WTC11 (cell line): ENCODE results near the gene PARD6A. TPM values are rescaled to one million over a fixed set of nuclear protein-coding genes. Genes with fewer than 3 reads are reported as not detected.

Experiments
- ATAC-seq: fragments of 200-7000 bp; cut with Tn5 transposase; 2 replicates; pipeline ENCODE4 v1.10.0; 2021; ENCODE audit warnings: mild to moderate bottlenecking, moderate library complexity
- CTCF ChIA-PET: fragments of 300-600 bp; sonication (Branson Sonifier 250); formaldehyde crosslinking; loops from one replicate; lab custom pipeline; 2021; ENCODE audit warnings: antibody characterized with exemption; lab: Charles Lee
- POLR2A ChIA-PET: fragments of 350-600 bp; sonication (Branson Sonifier 250); formaldehyde crosslinking; loops from one replicate; lab custom pipeline; 2021; ENCODE audit warnings: antibody characterized with exemption; lab: Charles Lee
- DNase-seq: peaks from one replicate; pipeline ENCODE4 v3.0.0; 2021; ENCODE audit warnings: low spot score
- H3K27ac Mint-ChIP-seq: 2 replicates; pipeline ENCODE4 v1.8.0; 2021; ENCODE audit warnings: mixed read lengths
- H3K27me3 Mint-ChIP-seq: 2 replicates; pipeline ENCODE4 v1.8.0; 2021; ENCODE audit warnings: low read depth, mild to moderate bottlenecking, moderate library complexity, mixed read lengths
- H3K36me3 Mint-ChIP-seq: 2 replicates; pipeline ENCODE4 v1.8.0; 2021; ENCODE audit warnings: mixed read lengths
- H3K4me1 Mint-ChIP-seq: 2 replicates; pipeline ENCODE4 v1.8.0; 2022; ENCODE audit warnings: mixed read lengths
- H3K4me3 Mint-ChIP-seq: 2 replicates; pipeline ENCODE4 v1.8.0; 2021; ENCODE audit warnings: mild to moderate bottlenecking, moderate library complexity, mixed read lengths
- H3K9me3 Mint-ChIP-seq: 2 replicates; pipeline ENCODE4 v1.8.0; 2021; ENCODE audit warnings: mixed read lengths
- CREB1 ChIP-seq: sonication (generic); formaldehyde crosslinking; IDR thresholded peaks from 2 replicates; pipeline ENCODE4 v1.8.0; 2023; ENCODE audit warnings: mild to moderate bottlenecking, missing genetic modification reagents
- EMX1 ChIP-seq: fragments of 250-450 bp; sonication (Bioruptor Pico); IDR thresholded peaks from 2 replicates; pipeline ENCODE4 v1.8.0; 2021; ENCODE audit warnings: mild to moderate bottlenecking
- ESRRA ChIP-seq: sonication (generic); formaldehyde crosslinking; IDR thresholded peaks from 2 replicates; pipeline ENCODE4 v1.8.1; 2022; ENCODE audit warnings: mild to moderate bottlenecking, missing genetic modification reagents, borderline replicate concordance
- FOXJ3 ChIP-seq: sonication (generic); formaldehyde crosslinking; IDR thresholded peaks from 2 replicates; pipeline ENCODE4 v1.9.0; 2021; ENCODE audit warnings: missing genetic modification reagents, mild to moderate bottlenecking, borderline replicate concordance
- GRHL2 ChIP-seq: fragments of 250-450 bp; sonication (Bioruptor Pico); IDR thresholded peaks from 2 replicates; pipeline ENCODE4 v1.8.0; 2022; ENCODE audit warnings: mild to moderate bottlenecking, moderate library complexity; ENCODE audit not compliant: insufficient replicate concordance, severe bottlenecking
- GTF2I ChIP-seq: fragments of 250-450 bp; sonication (Bioruptor Pico); conservative IDR thresholded peaks from 2 replicates; pipeline ENCODE4 v1.4.0; 2021; ENCODE audit warnings: mild to moderate bottlenecking
- IRF2 ChIP-seq: sonication (generic); formaldehyde crosslinking; IDR thresholded peaks from 2 replicates; pipeline ENCODE4 v1.8.0; 2022; ENCODE audit warnings: low read depth, missing genetic modification reagents, borderline replicate concordance
- JUN ChIP-seq: sonication (generic); formaldehyde crosslinking; IDR thresholded peaks from 2 replicates; pipeline ENCODE4 v1.8.0; 2023; ENCODE audit warnings: mild to moderate bottlenecking, missing genetic modification reagents
- KAT7 ChIP-seq: sonication (generic); formaldehyde crosslinking; IDR thresholded peaks from 2 replicates; pipeline ENCODE4 v1.8.1; 2023; ENCODE audit warnings: missing genetic modification reagents, mild to moderate bottlenecking, borderline replicate concordance
- NFE2L1 ChIP-seq: sonication (generic); formaldehyde crosslinking; IDR thresholded peaks from 2 replicates; pipeline ENCODE4 v1.8.1; 2023; ENCODE audit warnings: missing genetic modification reagents
- NFYB ChIP-seq: sonication (generic); formaldehyde crosslinking; conservative IDR thresholded peaks from 2 replicates; pipeline ENCODE4 v1.8.0; 2022; ENCODE audit warnings: low read depth, missing genetic modification reagents
- NR2C2 ChIP-seq: sonication (generic); formaldehyde crosslinking; IDR thresholded peaks from 2 replicates; pipeline ENCODE4 v1.8.0; 2022; ENCODE audit warnings: mild to moderate bottlenecking, missing genetic modification reagents
- OVOL2 ChIP-seq: fragments of 250-450 bp; sonication (Bioruptor Pico); IDR thresholded peaks from 2 replicates; pipeline ENCODE4 v1.9.0; 2021; ENCODE audit warnings: mild to moderate bottlenecking, borderline replicate concordance
- RORB ChIP-seq: fragments of 250-450 bp; sonication (Bioruptor Pico); IDR thresholded peaks from 2 replicates; pipeline ENCODE4 v1.9.0; 2021; ENCODE audit warnings: mild to moderate bottlenecking
- SP1 ChIP-seq: sonication (generic); formaldehyde crosslinking; conservative IDR thresholded peaks from 2 replicates; pipeline ENCODE4 v1.8.1; 2022; ENCODE audit warnings: missing genetic modification reagents
- TP53 ChIP-seq: sonication (generic); formaldehyde crosslinking; IDR thresholded peaks from 2 replicates; pipeline ENCODE4 v1.8.1; 2023; ENCODE audit warnings: mild to moderate bottlenecking, missing genetic modification reagents
- ZNF317 ChIP-seq: sonication (generic); formaldehyde crosslinking; IDR thresholded peaks from 2 replicates; pipeline ENCODE4 v1.8.1; 2023; ENCODE audit warnings: low read depth, mild to moderate bottlenecking, moderate library complexity, missing genetic modification reagents, borderline replicate concordance
- total RNA-seq: library from RNA; stranded (reverse); gene quantifications from 3 replicates; pipeline ENCODE4 v1.2.3, GENCODE V29; 2021
- TF ChIP-seq, protein P1 (sequence below): fragments of 250-450 bp; sonication (Bioruptor Pico); conservative IDR thresholded peaks from 2 replicates; pipeline ENCODE4 v1.9.0; 2021; ENCODE audit warnings: mild to moderate bottlenecking
- TF ChIP-seq, protein P2 (sequence below): sonication (generic); formaldehyde crosslinking; IDR thresholded peaks from 2 replicates; pipeline ENCODE4 v1.8.0; 2022; ENCODE audit warnings: mild to moderate bottlenecking, missing genetic modification reagents
- TF ChIP-seq, protein P3 (sequence below): sonication (generic); formaldehyde crosslinking; IDR thresholded peaks from 2 replicates; pipeline ENCODE4 v1.8.0; 2022; ENCODE audit warnings: mild to moderate bottlenecking, missing genetic modification reagents
- TF ChIP-seq, protein P4 (sequence below): sonication (generic); formaldehyde crosslinking; IDR thresholded peaks from 2 replicates; pipeline ENCODE4 v1.8.1; 2022; ENCODE audit warnings: mild to moderate bottlenecking, missing genetic modification reagents, moderate library complexity, borderline replicate concordance
- TF ChIP-seq, protein P5 (sequence below): sonication (generic); formaldehyde crosslinking; conservative IDR thresholded peaks from 2 replicates; pipeline ENCODE4 v1.8.1; 2022; ENCODE audit warnings: mild to moderate bottlenecking, missing genetic modification reagents
- TF ChIP-seq, protein P6 (sequence below): sonication (generic); formaldehyde crosslinking; IDR thresholded peaks from 2 replicates; pipeline ENCODE4 v1.8.0; 2022; ENCODE audit warnings: mild to moderate bottlenecking, missing genetic modification reagents
- TF ChIP-seq, protein P7 (sequence below): sonication (generic); formaldehyde crosslinking; IDR thresholded peaks from 2 replicates; pipeline ENCODE4 v1.8.1; 2023; ENCODE audit warnings: mild to moderate bottlenecking, missing genetic modification reagents
- TF ChIP-seq, protein P8 (sequence below): sonication (generic); formaldehyde crosslinking; IDR thresholded peaks from 2 replicates; pipeline ENCODE4 v1.8.1; 2022; ENCODE audit warnings: mild to moderate bottlenecking, moderate library complexity, missing genetic modification reagents

PARD6A gene
- total RNA-seq, 1 experiment from 2014 or later, result 17.1 TPM

DNA sequence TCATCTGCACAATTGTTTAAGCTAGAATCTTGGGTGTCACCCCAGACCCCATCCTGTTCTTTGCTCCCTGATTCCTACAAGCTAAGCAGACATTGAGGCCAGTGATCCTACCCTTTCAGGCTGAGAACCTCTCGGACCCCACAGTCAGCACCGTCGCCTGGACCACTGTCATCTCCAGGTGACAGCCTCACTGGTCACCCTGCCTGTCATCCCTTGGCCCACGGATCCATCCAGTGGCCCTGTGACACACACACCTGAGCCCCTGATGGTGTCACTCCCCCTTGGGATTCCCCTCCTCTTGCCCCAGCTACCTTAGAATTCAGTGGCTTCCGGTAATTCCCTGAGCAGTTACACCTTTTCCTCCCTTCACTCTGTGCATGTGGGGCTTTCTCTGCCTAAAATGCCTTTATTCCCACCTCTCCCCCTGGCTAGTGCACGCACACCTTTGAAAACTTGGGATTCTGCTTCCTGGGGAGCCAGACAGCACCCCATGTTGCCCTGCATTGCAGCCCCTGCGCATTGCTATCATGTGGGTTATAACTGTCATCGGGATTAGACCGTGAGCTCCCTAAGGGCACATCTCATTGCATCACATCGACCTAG, 8.8 kb downstream of the PARD6A start:
- Mint-ChIP-seq H3K4me3 (no peak overlapping the region), H3K27me3 (peaks cover 3% of the 10 kb centered on the region), H3K9me3 (no peaks in the 10 kb centered on the region), H3K4me1 (peaks cover 8% of the 10 kb centered on the region), H3K36me3 (no peaks in the 10 kb centered on the region), H3K27ac (no peak overlapping the region; the same call in 1 of the 2 replicates)
- no peak for ATAC-seq
- TF ChIP-seq, protein P1, sequence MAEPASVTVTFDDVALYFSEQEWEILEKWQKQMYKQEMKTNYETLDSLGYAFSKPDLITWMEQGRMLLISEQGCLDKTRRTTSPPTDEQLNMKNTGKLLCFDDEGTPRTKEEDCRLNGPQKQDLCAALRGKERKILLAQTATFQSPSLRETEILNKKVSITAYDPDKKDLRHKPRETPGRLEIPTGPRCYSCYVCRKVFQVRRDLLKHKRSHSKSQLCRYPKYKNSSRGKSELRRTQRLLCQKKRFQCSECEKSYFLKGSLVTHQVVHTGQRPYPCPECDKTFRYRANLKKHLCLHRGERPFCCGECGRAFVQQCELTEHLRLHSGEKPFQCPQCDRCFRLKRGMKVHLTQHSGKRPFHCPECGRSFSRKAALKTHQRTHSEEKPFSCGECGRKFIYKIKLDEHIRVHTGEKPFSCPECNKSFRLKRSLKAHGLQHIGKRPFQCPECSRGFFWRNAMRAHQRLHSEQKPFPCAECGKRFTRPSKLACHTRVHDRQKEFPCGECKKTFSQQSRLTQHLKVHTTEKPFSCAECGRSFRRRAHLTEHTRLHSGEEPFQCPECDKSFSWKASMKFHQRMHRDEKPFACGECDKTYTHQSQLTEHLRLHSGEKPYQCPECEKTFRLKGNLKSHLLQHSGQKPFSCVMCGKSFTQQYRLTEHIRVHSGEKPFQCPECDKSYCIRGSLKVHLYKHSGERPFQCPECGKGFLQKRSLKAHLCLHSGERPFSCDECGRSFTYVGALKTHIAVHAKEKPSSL, result no peak
- TF ChIP-seq ESRRA (CRISPR knock-in tag) (no peak), ZNF317 (CRISPR knock-in tag) (no peak), GTF2I (CRISPR knock-in tag) (no peak), RORB (CRISPR knock-in tag) (no peak), EMX1 (no peak), OVOL2 (CRISPR knock-in tag) (no peak), CREB1 (CRISPR knock-in tag) (no peak), FOXJ3 (no peak), NFE2L1 (no peak), TP53 (no peak), NR2C2 (CRISPR knock-in tag) (no peak), NFYB (no peak), KAT7 (CRISPR knock-in tag) (no peak), JUN (CRISPR knock-in tag) (no peak), GRHL2 (CRISPR knock-in tag) (no peak)
- TF ChIP-seq, protein P2, sequence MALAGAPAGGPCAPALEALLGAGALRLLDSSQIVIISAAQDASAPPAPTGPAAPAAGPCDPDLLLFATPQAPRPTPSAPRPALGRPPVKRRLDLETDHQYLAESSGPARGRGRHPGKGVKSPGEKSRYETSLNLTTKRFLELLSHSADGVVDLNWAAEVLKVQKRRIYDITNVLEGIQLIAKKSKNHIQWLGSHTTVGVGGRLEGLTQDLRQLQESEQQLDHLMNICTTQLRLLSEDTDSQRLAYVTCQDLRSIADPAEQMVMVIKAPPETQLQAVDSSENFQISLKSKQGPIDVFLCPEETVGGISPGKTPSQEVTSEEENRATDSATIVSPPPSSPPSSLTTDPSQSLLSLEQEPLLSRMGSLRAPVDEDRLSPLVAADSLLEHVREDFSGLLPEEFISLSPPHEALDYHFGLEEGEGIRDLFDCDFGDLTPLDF, result no peak
- TF ChIP-seq, protein P3, sequence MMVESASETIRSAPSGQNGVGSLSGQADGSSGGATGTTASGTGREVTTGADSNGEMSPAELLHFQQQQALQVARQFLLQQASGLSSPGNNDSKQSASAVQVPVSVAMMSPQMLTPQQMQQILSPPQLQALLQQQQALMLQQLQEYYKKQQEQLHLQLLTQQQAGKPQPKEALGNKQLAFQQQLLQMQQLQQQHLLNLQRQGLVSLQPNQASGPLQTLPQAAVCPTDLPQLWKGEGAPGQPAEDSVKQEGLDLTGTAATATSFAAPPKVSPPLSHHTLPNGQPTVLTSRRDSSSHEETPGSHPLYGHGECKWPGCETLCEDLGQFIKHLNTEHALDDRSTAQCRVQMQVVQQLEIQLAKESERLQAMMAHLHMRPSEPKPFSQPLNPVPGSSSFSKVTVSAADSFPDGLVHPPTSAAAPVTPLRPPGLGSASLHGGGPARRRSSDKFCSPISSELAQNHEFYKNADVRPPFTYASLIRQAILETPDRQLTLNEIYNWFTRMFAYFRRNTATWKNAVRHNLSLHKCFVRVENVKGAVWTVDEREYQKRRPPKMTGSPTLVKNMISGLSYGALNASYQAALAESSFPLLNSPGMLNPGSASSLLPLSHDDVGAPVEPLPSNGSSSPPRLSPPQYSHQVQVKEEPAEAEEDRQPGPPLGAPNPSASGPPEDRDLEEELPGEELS (CRISPR knock-in tag), result no peak
- TF ChIP-seq, protein P4, sequence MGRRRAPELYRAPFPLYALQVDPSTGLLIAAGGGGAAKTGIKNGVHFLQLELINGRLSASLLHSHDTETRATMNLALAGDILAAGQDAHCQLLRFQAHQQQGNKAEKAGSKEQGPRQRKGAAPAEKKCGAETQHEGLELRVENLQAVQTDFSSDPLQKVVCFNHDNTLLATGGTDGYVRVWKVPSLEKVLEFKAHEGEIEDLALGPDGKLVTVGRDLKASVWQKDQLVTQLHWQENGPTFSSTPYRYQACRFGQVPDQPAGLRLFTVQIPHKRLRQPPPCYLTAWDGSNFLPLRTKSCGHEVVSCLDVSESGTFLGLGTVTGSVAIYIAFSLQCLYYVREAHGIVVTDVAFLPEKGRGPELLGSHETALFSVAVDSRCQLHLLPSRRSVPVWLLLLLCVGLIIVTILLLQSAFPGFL (CRISPR knock-in tag), result no peak
- ChIA-PET CTCF (interaction anchor here (5.2 kb wide), 1 partner anchor 147 kb away, joined by 92 read pairs; no protein-coding TSS in a partner anchor), POLR2A (no interaction called here)
- no peak for DNase-seq

DNA sequence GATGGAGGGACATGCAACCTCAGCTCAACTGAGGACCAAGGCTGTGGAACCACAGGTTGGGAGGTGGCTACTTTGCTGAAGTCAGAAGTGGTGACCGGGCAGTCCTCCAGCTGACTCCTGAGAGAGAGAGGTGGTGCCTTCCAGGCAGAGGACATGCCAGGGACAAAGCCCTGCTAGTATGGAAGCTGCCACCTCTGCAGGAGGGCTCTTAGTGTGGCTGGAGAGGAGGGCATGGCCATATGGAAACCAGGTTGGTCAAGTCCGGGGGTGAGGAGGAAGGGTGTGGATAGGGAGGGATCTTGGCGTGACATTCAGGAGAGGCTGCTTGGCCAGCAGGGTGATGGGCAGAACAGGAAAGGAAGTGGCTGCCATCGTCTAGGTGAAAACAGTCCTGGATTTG, 11.5 kb downstream of the PARD6A start:
- ATAC-seq (no peak), DNase-seq (no peak)
- POLR2A ChIA-PET, result interaction anchor here (0.6 to 0.7 kb wide), 2 partner anchors 98 to 211 kb away, joined by 3 read pairs; no protein-coding TSS in a partner anchor
- Mint-ChIP-seq H3K36me3 (no peaks in the 10 kb centered on the region), H3K9me3 (no peaks in the 10 kb centered on the region), H3K27me3 (no peaks in the 10 kb centered on the region; the same call in 1 of the 2 replicates), H3K4me1 (peaks cover under 1% of the 10 kb centered on the region), H3K4me3 (no peak overlapping the region), H3K27ac (peak overlapping the region; percentile 30; the same call in 1 of the 2 replicates)
- TF ChIP-seq, protein P5, sequence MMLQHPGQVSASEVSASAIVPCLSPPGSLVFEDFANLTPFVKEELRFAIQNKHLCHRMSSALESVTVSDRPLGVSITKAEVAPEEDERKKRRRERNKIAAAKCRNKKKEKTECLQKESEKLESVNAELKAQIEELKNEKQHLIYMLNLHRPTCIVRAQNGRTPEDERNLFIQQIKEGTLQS (CRISPR knock-in tag), result no peak
- no peak for TF ChIP-seq IRF2 (CRISPR knock-in tag)
- TF ChIP-seq, protein P6, sequence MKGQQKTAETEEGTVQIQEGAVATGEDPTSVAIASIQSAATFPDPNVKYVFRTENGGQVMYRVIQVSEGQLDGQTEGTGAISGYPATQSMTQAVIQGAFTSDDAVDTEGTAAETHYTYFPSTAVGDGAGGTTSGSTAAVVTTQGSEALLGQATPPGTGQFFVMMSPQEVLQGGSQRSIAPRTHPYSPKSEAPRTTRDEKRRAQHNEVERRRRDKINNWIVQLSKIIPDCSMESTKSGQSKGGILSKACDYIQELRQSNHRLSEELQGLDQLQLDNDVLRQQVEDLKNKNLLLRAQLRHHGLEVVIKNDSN (CRISPR knock-in tag), result no peak
- TF ChIP-seq SP1 (CRISPR knock-in tag), result no peak
- no peak for TF ChIP-seq NFYB
- TF ChIP-seq, protein P7, sequence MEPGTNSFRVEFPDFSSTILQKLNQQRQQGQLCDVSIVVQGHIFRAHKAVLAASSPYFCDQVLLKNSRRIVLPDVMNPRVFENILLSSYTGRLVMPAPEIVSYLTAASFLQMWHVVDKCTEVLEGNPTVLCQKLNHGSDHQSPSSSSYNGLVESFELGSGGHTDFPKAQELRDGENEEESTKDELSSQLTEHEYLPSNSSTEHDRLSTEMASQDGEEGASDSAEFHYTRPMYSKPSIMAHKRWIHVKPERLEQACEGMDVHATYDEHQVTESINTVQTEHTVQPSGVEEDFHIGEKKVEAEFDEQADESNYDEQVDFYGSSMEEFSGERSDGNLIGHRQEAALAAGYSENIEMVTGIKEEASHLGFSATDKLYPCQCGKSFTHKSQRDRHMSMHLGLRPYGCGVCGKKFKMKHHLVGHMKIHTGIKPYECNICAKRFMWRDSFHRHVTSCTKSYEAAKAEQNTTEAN (CRISPR knock-in tag), result no peak
- TF ChIP-seq, protein P8, sequence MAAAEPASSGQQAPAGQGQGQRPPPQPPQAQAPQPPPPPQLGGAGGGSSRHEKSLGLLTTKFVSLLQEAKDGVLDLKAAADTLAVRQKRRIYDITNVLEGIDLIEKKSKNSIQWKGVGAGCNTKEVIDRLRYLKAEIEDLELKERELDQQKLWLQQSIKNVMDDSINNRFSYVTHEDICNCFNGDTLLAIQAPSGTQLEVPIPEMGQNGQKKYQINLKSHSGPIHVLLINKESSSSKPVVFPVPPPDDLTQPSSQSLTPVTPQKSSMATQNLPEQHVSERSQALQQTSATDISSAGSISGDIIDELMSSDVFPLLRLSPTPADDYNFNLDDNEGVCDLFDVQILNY (CRISPR knock-in tag), result no peak
- CTCF ChIA-PET, result interaction anchor here (0.6 to 4.0 kb wide), 46 partner anchors 9 to 368 kb away, joined by 3 to 42 read pairs (median 4); partner anchors contain the start of genes ACD, ATP6V0D1, CARMIL2 and GFOD2
